WTC11 (cell line): ENCODE measurements around the gene CLN6. TPM values are rescaled to one million over a fixed set of nuclear protein-coding genes. Genes with fewer than 3 reads are reported as not detected.

ENCODE experiments used
- ATAC-seq: fragments of 200-7000 bp; cut with Tn5 transposase; 2 replicates; pipeline ENCODE4 v1.10.0; 2021; ENCODE audit warnings: mild to moderate bottlenecking, moderate library complexity
- CTCF ChIA-PET: fragments of 300-600 bp; sonication (Branson Sonifier 250); formaldehyde crosslinking; loops from one replicate; lab custom pipeline; 2021; ENCODE audit warnings: antibody characterized with exemption; lab: Charles Lee
- POLR2A ChIA-PET: fragments of 350-600 bp; sonication (Branson Sonifier 250); formaldehyde crosslinking; loops from one replicate; lab custom pipeline; 2021; ENCODE audit warnings: antibody characterized with exemption; lab: Charles Lee
- DNase-seq: peaks from one replicate; pipeline ENCODE4 v3.0.0; 2021; ENCODE audit warnings: low spot score
- H3K27ac Mint-ChIP-seq: 2 replicates; pipeline ENCODE4 v1.8.0; 2021; ENCODE audit warnings: mixed read lengths
- H3K27me3 Mint-ChIP-seq: 2 replicates; pipeline ENCODE4 v1.8.0; 2021; ENCODE audit warnings: low read depth, mild to moderate bottlenecking, moderate library complexity, mixed read lengths
- H3K36me3 Mint-ChIP-seq: 2 replicates; pipeline ENCODE4 v1.8.0; 2021; ENCODE audit warnings: mixed read lengths
- H3K4me1 Mint-ChIP-seq: 2 replicates; pipeline ENCODE4 v1.8.0; 2022; ENCODE audit warnings: mixed read lengths
- H3K4me3 Mint-ChIP-seq: 2 replicates; pipeline ENCODE4 v1.8.0; 2021; ENCODE audit warnings: mild to moderate bottlenecking, moderate library complexity, mixed read lengths
- H3K9me3 Mint-ChIP-seq: 2 replicates; pipeline ENCODE4 v1.8.0; 2021; ENCODE audit warnings: mixed read lengths
- E2F4 ChIP-seq: sonication (generic); formaldehyde crosslinking; IDR thresholded peaks from 2 replicates; pipeline ENCODE4 v1.8.1; 2022; ENCODE audit warnings: low read depth, mild to moderate bottlenecking, moderate library complexity, missing genetic modification reagents, borderline replicate concordance
- E2F5 ChIP-seq: sonication (generic); formaldehyde crosslinking; IDR thresholded peaks from 2 replicates; pipeline ENCODE4 v1.8.1; 2022; ENCODE audit warnings: mild to moderate bottlenecking, moderate library complexity, missing genetic modification reagents
- ETV6 ChIP-seq: sonication (generic); formaldehyde crosslinking; IDR thresholded peaks from 2 replicates; pipeline ENCODE4 v1.8.1; 2022; ENCODE audit warnings: mild to moderate bottlenecking, missing genetic modification reagents
- FOXP1 ChIP-seq: sonication (generic); formaldehyde crosslinking; IDR thresholded peaks from 2 replicates; pipeline ENCODE4 v1.8.0; 2022; ENCODE audit warnings: missing genetic modification reagents, mild to moderate bottlenecking, moderate library complexity, borderline replicate concordance
- IRF1 ChIP-seq: sonication (generic); formaldehyde crosslinking; IDR thresholded peaks from 2 replicates; pipeline ENCODE4 v1.8.0; 2023; ENCODE audit warnings: missing genetic modification reagents
- MLX ChIP-seq: sonication (generic); formaldehyde crosslinking; IDR thresholded peaks from 2 replicates; pipeline ENCODE4 v1.8.1; 2023; ENCODE audit warnings: mild to moderate bottlenecking, missing genetic modification reagents, moderate library complexity
- MXD4 ChIP-seq: fragments of 250-450 bp; sonication (Bioruptor Pico); IDR thresholded peaks from 2 replicates; pipeline ENCODE4 v1.8.0; 2021; ENCODE audit warnings: mild to moderate bottlenecking, moderate library complexity, borderline replicate concordance
- NR3C1 ChIP-seq: sonication (generic); formaldehyde crosslinking; conservative IDR thresholded peaks from 2 replicates; pipeline ENCODE4 v1.8.1; 2023; ENCODE audit warnings: low read depth, mild to moderate bottlenecking, missing genetic modification reagents
- STAT6 ChIP-seq: sonication (generic); formaldehyde crosslinking; conservative IDR thresholded peaks from 2 replicates; pipeline ENCODE4 v1.8.1; 2023; ENCODE audit warnings: mild to moderate bottlenecking, low read depth, missing genetic modification reagents, moderate library complexity
- TCF7 ChIP-seq: sonication (generic); formaldehyde crosslinking; IDR thresholded peaks from 2 replicates; pipeline ENCODE4 v1.8.0; 2022; ENCODE audit warnings: mild to moderate bottlenecking, low read depth, missing genetic modification reagents, moderate library complexity
- ZMAT4 ChIP-seq: fragments of 250-450 bp; sonication (Bioruptor Pico); IDR thresholded peaks from 2 replicates; pipeline ENCODE4 v1.9.0; 2021; ENCODE audit warnings: mild to moderate bottlenecking
- ZNF232 ChIP-seq: sonication (generic); formaldehyde crosslinking; IDR thresholded peaks from 2 replicates; pipeline ENCODE4 v1.8.0; 2022; ENCODE audit warnings: mild to moderate bottlenecking, missing genetic modification reagents
- ZNF532 ChIP-seq: fragments of 250-450 bp; sonication (Bioruptor Pico); IDR thresholded peaks from 2 replicates; pipeline ENCODE4 v1.9.0; 2021; ENCODE audit warnings: mild to moderate bottlenecking, borderline replicate concordance
- ZNF671 ChIP-seq: fragments of 250-450 bp; sonication (Bioruptor Pico); IDR thresholded peaks from 2 replicates; pipeline ENCODE4 v1.8.0; 2021; ENCODE audit warnings: mild to moderate bottlenecking
- total RNA-seq: library from RNA; stranded (reverse); gene quantifications from 3 replicates; pipeline ENCODE4 v1.2.3, GENCODE V29; 2021

The CLN6 gene
- total RNA-seq, 1 experiment from 2014 or later, result 50.2 TPM

GRCh38 chr15:68176601-68177000 lies 52.9 kb downstream of the CLN6 start (continued):
- TF ChIP-seq E2F4 (CRISPR knock-in tag), result no peak
- TF ChIP-seq, all 79 proteins: peak for 0

- H3K4me3 Mint-ChIP-seq, result no peak overlapping the region
- no peak for ATAC-seq
- no peaks in the 10 kb centered on the region for H3K4me1 Mint-ChIP-seq
- no peak for DNase-seq
- CTCF ChIA-PET, result interaction anchor here (0.7 kb wide), 1 partner anchor 19 kb away, joined by 6 read pairs; no protein-coding TSS in a partner anchor
- H3K27me3 Mint-ChIP-seq, result no peaks in the 10 kb centered on the region
- 0 out of 2 replicates have a peak, but pooled peaks cover 4% of the 10 kb centered on the region for H3K9me3 Mint-ChIP-seq
- TF ChIP-seq ZNF232 (CRISPR knock-in tag) (no peak), IRF1 (no peak), NR3C1 (CRISPR knock-in tag) (no peak), TCF7 (CRISPR knock-in tag) (no peak), E2F5 (CRISPR knock-in tag) (no peak), STAT6 (CRISPR knock-in tag) (no peak), ZNF532 (CRISPR knock-in tag) (no peak), ETV6 (CRISPR knock-in tag) (no peak), ZNF671 (CRISPR knock-in tag) (no peak), ZMAT4 (no peak), MLX (CRISPR knock-in tag) (no peak), FOXP1 (CRISPR knock-in tag) (no peak), MXD4 (no peak)
- TF ChIP-seq, all 79 proteins: peak for 0
- POLR2A ChIA-PET, result no interaction called here
- H3K36me3 Mint-ChIP-seq, result peaks cover 21% of the 10 kb centered on the region
- H3K27ac Mint-ChIP-seq, result no peak overlapping the region
Observed at GRCh38 chr15:68175526-68175925, 54.0 kb downstream of the CLN6 start.
